Activated CD4-positive, alpha-beta T cell treated with anti-CD3 and anti-CD28 coated beads, Interleukin-2, amount 50 U/mL, for 4 hours (primary cell): ENCODE measurements around the gene DCTPP1.

Experiments
- DNase-seq, 2 experiments: peaks; one replicate each; pipeline ENCODE4 v3.0.0-alpha.2; 2020

DCTPP1 gene

GRCh38 chr16:30380803-30381208 is 49.0 kb downstream of the DCTPP1 start:
- no peak for DNase-seq

- no peak for DNase-seq
Observed at GRCh38 chr16:30380072-30380802, 49.6 kb downstream of the DCTPP1 start.

GRCh38 chr16:30379158-30379783 is 50.6 kb downstream of the DCTPP1 start:
- DNase-seq, result no peak

- DNase-seq, result peak; percentile 98
Observed at GRCh38 chr16:30378236-30379157, 51.3 kb downstream of the DCTPP1 start.

- DNase-seq, result peak; percentile 88
Observed at GRCh38 chr16:30377812-30378235, 52.0 kb downstream of the DCTPP1 start.

GRCh38 chr16:30377050-30377811 is 52.6 kb downstream of the DCTPP1 start:
- DNase-seq, result no peak

- DNase-seq, result no peak
Observed at GRCh38 chr16:30376461-30376902, 53.3 kb downstream of the DCTPP1 start.

GRCh38 chr16:30375864-30376263 is 54.0 kb downstream of the DCTPP1 start:
- DNase-seq, result no peak

GRCh38 chr16:30374538-30374937 is 55.3 kb downstream of the DCTPP1 start, which contains the start of gene MYL11:
Gene MYL11 (plus strand): TSS chr16:30374802. CDS start chr16:30374858, 56 bp downstream.
- DNase-seq, result no peak
